Stomach (tissue), 4 donors: Measurements from ENCODE around the gene ZFPL1.

ENCODE experiments used
- CTCF ChIP-seq, 7 experiments: fragments of 450-650 bp in 4 of 7; fragments of 200-600 bp in 3 of 7; sonication (generic) in 3 of 7; IDR thresholded peaks; one replicate each; pipeline ENCODE4 v1.5.1; 2016 to 2019; ENCODE audit warnings: antibody characterized with exemption in 7 of 7, control low read depth in 2 of 7, mild to moderate bottlenecking in 1 of 7
- POLR2A ChIP-seq, 4 donors: fragments of 450-650 bp; IDR thresholded peaks; one replicate each; pipeline ENCODE4 v1.6.1; 2016; ENCODE audit warnings: antibody characterized with exemption in 4 of 4, control low read depth in 2 of 4, mild to moderate bottlenecking in 1 of 4, moderate library complexity in 1 of 4

DNA sequence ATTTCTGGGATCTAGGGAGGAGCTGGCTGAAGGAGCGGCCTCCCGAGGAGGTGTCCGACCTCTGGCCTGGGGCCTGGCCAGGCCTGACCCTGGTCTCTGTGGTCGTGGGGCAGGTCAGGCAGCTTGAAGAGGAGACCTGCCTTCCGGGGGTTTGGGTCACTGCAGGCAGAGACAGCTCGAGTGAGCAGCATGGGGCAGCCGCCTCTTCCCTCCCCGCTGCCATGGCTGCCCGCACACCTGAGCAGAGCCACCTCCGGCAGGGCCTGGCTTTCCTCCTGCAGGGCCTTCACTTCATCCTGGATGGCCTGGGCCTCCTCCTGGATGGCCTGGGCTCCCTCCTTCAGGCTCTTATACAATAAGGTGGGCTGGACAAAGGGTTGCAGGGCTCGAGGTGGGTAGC is 17.7 kb upstream of the ZFPL1 start:
- no peak for TF ChIP-seq CTCF (IDR thresholded peaks at IDR 0.05)
- no peak for TF ChIP-seq POLR2A (IDR thresholded peaks at IDR 0.05)
